Right lobe of liver (tissue), 6 donors: ENCODE data around the gene CLCN7. TPM values are rescaled to one million over a fixed set of nuclear protein-coding genes. Genes with fewer than 3 reads are reported as not detected.

Experiments
- ATAC-seq, 4 donors: fragments of 200-7000 bp; cut with Tn5 transposase; one replicate each; pipeline ENCODE4 v1.9.1; 2020; ENCODE audit warnings: mild to moderate bottlenecking in 4 of 4, moderate library complexity in 4 of 4
- DNase-seq, 3 donors: peaks; one replicate each; pipeline ENCODE4 v3.0.0-alpha.2; 2020
- H3K27ac ChIP-seq, 3 donors: fragments of 200-600 bp; one replicate each; pipeline ENCODE4 v1.8.0; 2022
- H3K27me3 ChIP-seq, 2 donors: fragments of 200-600 bp; one replicate each; pipeline ENCODE4 v1.8.0; 2022
- H3K36me3 ChIP-seq, 4 donors: fragments of 200-600 bp; sonication (generic) in 1 of 4; one replicate each; pipeline versions ENCODE4 v1.5.1 to v1.8.0; 2017 to 2022; ENCODE audit warnings: control low read depth in 1 of 4
- H3K4me1 ChIP-seq, 4 donors: fragments of 200-600 bp; sonication (generic) in 1 of 4; one replicate each; pipeline versions ENCODE4 v1.5.1 to v1.8.0; 2017 to 2022; ENCODE audit warnings: control low read depth in 1 of 4
- H3K4me3 ChIP-seq, 3 donors: fragments of 200-600 bp; one replicate each; pipeline ENCODE4 v1.8.0; 2022
- H3K9me3 ChIP-seq, 4 donors: fragments of 200-600 bp; sonication (generic) in 1 of 4; one replicate each; pipeline versions ENCODE4 v1.5.1 to v1.8.0; 2017 to 2022; ENCODE audit warnings: control low read depth in 1 of 4
- POLR2A ChIP-seq: fragments of 450-650 bp; IDR thresholded peaks from one replicate; pipeline ENCODE4 v1.6.1; 2017; ENCODE audit warnings: antibody characterized with exemption, mild to moderate bottlenecking
- WGBS: methylation state at CpG from one replicate; pipeline ENCODE4 v1.1.6; 2018; ENCODE audit warnings: low coverage, low lambda C conversion rate; ENCODE audit not compliant: insufficient coverage; ENCODE audit errors: missing lambda C conversion rate; 5-methylcytosine and 5-hydroxymethylcytosine counted together
- intact Hi-C, 2 donors: fragments of 100-400 bp; cut with DNase I; formaldehyde crosslinking; loops; one replicate each; pipeline versions ENCODE4 v1.11.2 to v1.14.1; 2022
- total RNA-seq, 6 experiments: library from RNA; depleted of rRNA in 2 of 6; stranded (reverse); fragments of >200 nt in 2 of 6; fragmentation: NEBNext Ultra II Directional in 3 of 6; extraction: Animal tissue kit (Norgen Biotek cat#: 25700) in 3 of 6; gene quantifications; one replicate each; pipeline versions ENCODE4 v1.1.0 to v1.2.4, GENCODE V29; 2016 to 2023
- TF ChIP-seq, protein P1 (sequence below), 4 donors: fragments of 200-600 bp in 3 of 4; fragments of 450-650 bp in 1 of 4; IDR thresholded peaks; one replicate each; pipeline versions ENCODE4 v1.5.1 to v1.8.0; 2016 to 2022; ENCODE audit warnings: antibody characterized with exemption in 4 of 4, mild to moderate bottlenecking in 2 of 4
- donor health status: DM: no; HTN: yes; CAD: no.
- donor health status: DM: no; HTN: no; CAD: no.
- donor health status: DM: no; HTN: no; CAD: no.
- donor health status: DM: no; HTN: yes; CAD: no.
- donor health status: DM: no; HTN: yes; CAD: no.

The CLCN7 gene
- total RNA-seq, 6 experiments from 2014 or later, result 36.0 to 50.8 (median 40.8) TPM

DNA sequence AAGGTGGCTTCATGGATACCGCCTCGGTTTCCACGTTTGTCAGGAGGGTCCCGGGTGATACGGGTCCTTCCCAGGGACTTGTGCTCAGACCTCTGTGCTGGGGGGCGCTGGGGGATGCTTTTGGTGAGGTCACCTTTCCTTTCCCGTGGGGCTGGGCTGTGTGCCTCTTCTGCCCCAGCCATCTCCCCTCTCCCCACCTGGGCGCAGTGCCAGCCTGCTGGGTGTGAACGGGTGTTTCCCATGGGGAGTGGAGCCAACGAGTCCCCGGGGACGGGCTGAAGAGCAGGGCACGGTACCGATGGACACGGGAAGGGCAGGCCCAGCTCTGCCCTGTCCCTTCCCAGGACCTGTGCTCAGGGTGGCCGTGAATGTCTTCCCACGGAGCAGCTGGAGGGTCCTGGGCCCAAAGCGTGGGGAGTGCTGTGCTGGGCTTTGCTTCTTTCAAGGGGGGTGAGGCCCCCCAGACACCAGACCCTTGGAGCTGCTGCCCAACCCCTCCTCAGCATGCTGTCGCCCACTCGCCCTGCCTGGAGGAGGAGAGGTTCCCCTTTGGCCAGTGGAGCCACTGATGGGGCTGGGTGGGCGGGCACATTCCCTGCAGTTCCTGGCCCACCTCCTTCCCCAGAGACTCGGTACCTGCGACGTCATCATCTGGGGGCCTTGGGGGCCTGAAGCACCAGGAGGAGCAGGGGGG is 33.8 kb upstream of the CLCN7 start:
- Histone ChIP-seq H3K4me1 (no peaks in the 10 kb centered on the region), H3K4me3 (no peak overlapping the region), H3K9me3 (no peaks in the 10 kb centered on the region), H3K27ac (no peak overlapping the region), H3K36me3 (no peaks in the 10 kb centered on the region), H3K27me3 (no peaks in the 10 kb centered on the region)
- ATAC-seq (no peak), DNase-seq (peak in 1 of 3 donors; percentile 20)
- WGBS, result no CpG with 5 or more reads among the region's 24 CpGs
- intact Hi-C loops, result no loop called here
- TF ChIP-seq, protein P1, sequence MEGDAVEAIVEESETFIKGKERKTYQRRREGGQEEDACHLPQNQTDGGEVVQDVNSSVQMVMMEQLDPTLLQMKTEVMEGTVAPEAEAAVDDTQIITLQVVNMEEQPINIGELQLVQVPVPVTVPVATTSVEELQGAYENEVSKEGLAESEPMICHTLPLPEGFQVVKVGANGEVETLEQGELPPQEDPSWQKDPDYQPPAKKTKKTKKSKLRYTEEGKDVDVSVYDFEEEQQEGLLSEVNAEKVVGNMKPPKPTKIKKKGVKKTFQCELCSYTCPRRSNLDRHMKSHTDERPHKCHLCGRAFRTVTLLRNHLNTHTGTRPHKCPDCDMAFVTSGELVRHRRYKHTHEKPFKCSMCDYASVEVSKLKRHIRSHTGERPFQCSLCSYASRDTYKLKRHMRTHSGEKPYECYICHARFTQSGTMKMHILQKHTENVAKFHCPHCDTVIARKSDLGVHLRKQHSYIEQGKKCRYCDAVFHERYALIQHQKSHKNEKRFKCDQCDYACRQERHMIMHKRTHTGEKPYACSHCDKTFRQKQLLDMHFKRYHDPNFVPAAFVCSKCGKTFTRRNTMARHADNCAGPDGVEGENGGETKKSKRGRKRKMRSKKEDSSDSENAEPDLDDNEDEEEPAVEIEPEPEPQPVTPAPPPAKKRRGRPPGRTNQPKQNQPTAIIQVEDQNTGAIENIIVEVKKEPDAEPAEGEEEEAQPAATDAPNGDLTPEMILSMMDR (IDR thresholded peaks at IDR 0.05), result no peak
- TF ChIP-seq POLR2A, result no peak

DNA sequence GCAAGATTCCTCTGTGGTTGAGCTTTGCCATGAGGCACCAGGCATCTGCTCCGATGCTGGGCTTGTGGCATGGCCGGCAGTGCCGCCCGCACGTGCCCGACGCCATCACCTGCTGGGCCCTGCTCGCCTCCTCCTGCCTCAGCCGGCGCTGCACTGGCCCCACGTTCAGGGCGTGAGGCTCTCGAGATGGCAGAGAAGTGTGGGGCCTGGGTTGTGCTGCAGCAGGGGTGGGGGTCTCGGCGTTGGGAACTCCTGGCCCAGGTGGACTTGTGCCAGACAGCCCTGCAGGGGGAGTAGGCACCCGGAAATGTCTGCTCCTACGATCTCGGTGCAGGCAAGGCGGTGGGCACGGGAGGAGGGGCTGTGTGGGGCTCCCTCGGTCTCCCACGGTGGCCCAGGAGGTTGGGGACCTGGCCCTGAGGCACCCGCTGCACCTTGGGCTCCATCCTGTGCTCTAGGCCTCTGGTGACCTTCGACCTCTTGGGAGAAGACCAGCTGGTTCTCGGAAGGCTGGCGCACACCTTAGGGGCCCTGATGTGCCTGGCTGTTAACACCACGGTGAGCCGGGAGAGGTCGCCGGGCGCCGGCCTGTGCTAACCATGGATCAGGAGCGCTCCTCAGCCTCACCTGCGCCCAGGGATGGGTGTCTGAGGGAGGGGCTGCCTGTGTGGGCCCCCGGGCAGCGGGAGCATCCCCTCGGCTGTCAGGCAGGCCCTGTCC is 31.8 kb upstream of the CLCN7 start:
- no peaks in the 10 kb centered on the region for H3K9me3 ChIP-seq
- intact Hi-C loops, result no loop called here
- H3K27ac ChIP-seq, result no peak overlapping the region
- no peaks in the 10 kb centered on the region for H3K4me1 ChIP-seq
- H3K4me3 ChIP-seq, result no peak overlapping the region
- no peak for TF ChIP-seq POLR2A
- TF ChIP-seq, protein P1 (IDR thresholded peaks at IDR 0.05), result no peak
- whole genome bisulfite sequencing, result no CpG with 5 or more reads among the region's 37 CpGs
- peaks cover 0 to 18% (median 7%) of the 10 kb centered on the region in 4 donors for H3K36me3 ChIP-seq
- ATAC-seq, result peak in 2 of 4 donors; percentile 18 to 35
- DNase-seq, result no peak
- H3K27me3 ChIP-seq, result no peaks in the 10 kb centered on the region

DNA sequence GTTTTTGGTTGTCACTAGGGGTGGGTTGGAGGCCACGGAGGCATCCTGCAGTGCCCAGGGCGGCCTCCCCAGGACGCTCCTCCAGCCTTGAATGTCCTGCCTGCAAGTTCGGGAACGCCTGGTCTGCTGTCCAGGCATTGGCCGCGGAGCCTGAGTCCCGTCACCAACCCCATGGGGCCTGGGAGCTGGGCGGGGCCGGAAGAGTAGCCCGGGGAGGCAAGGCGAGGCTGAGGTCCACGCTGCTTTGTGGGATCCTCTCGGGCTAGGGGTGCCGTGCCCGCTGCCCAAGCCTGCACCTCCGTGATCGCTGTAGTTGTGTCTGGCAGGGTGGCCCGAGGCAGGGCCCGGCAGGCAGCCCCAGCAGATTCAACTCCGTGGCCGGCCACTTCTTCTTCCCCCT is 31.1 kb upstream of the CLCN7 start:
- DNase-seq (no peak), ATAC-seq (no peak)
- Histone ChIP-seq H3K27me3 (no peaks in the 10 kb centered on the region), H3K4me1 (no peaks in the 10 kb centered on the region), H3K9me3 (no peaks in the 10 kb centered on the region), H3K27ac (no peak overlapping the region), H3K36me3 (peaks cover 0 to 24% (median 11%) of the 10 kb centered on the region in 4 donors), H3K4me3 (no peak overlapping the region)
- intact Hi-C loops, result no loop called here
- TF ChIP-seq POLR2A, result no peak
- TF ChIP-seq, protein P1 (IDR thresholded peaks at IDR 0.05), result no peak
- WGBS, result no CpG with 5 or more reads among the region's 22 CpGs

DNA sequence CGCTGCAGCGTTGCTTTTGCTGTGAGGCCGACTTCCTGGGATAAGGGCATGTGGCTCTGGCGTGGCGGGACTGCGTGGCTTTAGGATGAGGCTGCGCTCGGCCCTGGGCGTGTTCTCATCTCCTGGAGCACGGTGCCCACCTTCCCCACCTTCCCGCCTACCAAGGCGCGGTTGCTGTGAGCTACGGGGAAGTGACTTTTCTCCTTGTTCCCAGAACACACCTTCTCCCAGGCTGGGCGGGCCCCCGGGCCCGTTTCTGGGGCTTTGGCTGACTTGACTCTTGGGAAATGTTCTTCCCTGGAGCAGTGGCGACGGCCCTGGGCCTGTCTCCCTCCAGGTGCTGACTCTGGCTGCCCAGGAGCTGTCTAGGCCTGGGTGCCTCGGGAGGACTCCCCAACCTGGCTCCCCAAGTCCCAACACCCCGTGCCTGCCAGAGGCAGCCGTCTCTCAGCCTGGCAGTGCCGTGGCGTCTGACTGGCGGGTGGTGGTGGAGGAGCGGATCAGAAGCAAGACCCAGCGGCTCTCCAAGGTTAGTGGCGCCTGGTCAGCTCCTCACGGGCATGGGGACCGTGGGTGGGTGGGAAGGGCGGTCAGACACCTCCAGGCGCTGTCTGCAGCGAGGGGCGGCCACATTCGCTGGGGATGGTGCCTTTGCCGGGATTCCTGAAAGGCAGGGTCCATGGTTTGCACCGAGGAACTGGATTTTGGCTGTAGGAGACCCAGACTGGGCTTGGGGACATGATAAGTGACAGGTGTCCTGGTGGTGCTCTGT is 30.4 kb upstream of the CLCN7 start:
- no peaks in the 10 kb centered on the region for H3K9me3 ChIP-seq
- H3K27ac ChIP-seq, result no peak overlapping the region
- WGBS, result 94% methylated on average over 18 of the region's 37 CpGs
- H3K4me1 ChIP-seq, result no peaks in the 10 kb centered on the region
- no peak overlapping the region for H3K4me3 ChIP-seq
- no peak for TF ChIP-seq POLR2A
- H3K27me3 ChIP-seq, result no peaks in the 10 kb centered on the region
- intact Hi-C loops, result no loop called here
- DNase-seq (no peak), ATAC-seq (no peak)
- peaks cover 0 to 28% (median 11%) of the 10 kb centered on the region in 4 donors for H3K36me3 ChIP-seq
